ENCODE measurements around the gene MADD.

MADD gene

GRCh38 chr11:47259232-47259977 is 10.5 kb upstream of the MADD start:
- Mint-ChIP-seq H3K4me1 (peaks cover 11% of the 10 kb centered on the region), H3K36me3 (ENCODE audit: low read depth) (no peaks in the 10 kb centered on the region), H3K9me3 (no peaks in the 10 kb centered on the region), H3K27me3 (no peaks in the 10 kb centered on the region), H3K4me3 (no peak overlapping the region), H3K27ac (peak overlapping the region; percentile 25)
- peak; percentile 88 for ATAC-seq
- peak; percentile 54 for DNase-seq

GRCh38 chr11:47260366-47260765 is 9.6 kb upstream of the MADD start:
- Mint-ChIP-seq H3K4me3 (no peak overlapping the region), H3K27ac (peak overlapping the region; percentile 27), H3K9me3 (no peaks in the 10 kb centered on the region), H3K36me3 (ENCODE audit: low read depth) (no peaks in the 10 kb centered on the region), H3K27me3 (no peaks in the 10 kb centered on the region), H3K4me1 (peaks cover 17% of the 10 kb centered on the region)
- no peak for DNase-seq
- no peak for ATAC-seq

GRCh38 chr11:47261291-47261800 is 8.6 kb upstream of the MADD start:
- Mint-ChIP-seq H3K27ac (no peak overlapping the region), H3K9me3 (no peaks in the 10 kb centered on the region), H3K4me3 (no peak overlapping the region), H3K36me3 (ENCODE audit: low read depth) (no peaks in the 10 kb centered on the region), H3K4me1 (peaks cover 27% of the 10 kb centered on the region), H3K27me3 (no peaks in the 10 kb centered on the region)
- no peak for DNase-seq
- ATAC-seq: no peak

GRCh38 chr11:47264119-47264518 is 5.8 kb upstream of the MADD start:
- ATAC-seq: no peak
- Mint-ChIP-seq H3K36me3 (ENCODE audit: low read depth) (no peaks in the 10 kb centered on the region), H3K4me3 (no peak overlapping the region), H3K27me3 (no peaks in the 10 kb centered on the region), H3K4me1 (peaks cover 40% of the 10 kb centered on the region), H3K9me3 (no peaks in the 10 kb centered on the region), H3K27ac (peak overlapping the region; percentile 84)
- no peak for DNase-seq

- H3K36me3 Mint-ChIP-seq (ENCODE audit: low read depth): no peaks in the 10 kb centered on the region
- no peak overlapping the region for H3K4me3 Mint-ChIP-seq
- DNase-seq (no peak), ATAC-seq (no peak)
- peak overlapping the region; percentile 84 for H3K27ac Mint-ChIP-seq
- no peaks in the 10 kb centered on the region for H3K27me3 Mint-ChIP-seq
- no peaks in the 10 kb centered on the region for H3K9me3 Mint-ChIP-seq
- H3K4me1 Mint-ChIP-seq: peaks cover 39% of the 10 kb centered on the region
These were observed 5.4 kb upstream of the MADD start for GRCh38 chr11:47264521-47264920.

GRCh38 chr11:47267876-47268275 is 2.1 kb upstream of the MADD start:
- H3K27me3 Mint-ChIP-seq: no peaks in the 10 kb centered on the region
- H3K27ac Mint-ChIP-seq: peak overlapping the region; percentile 97
- ATAC-seq (no peak), DNase-seq (no peak)
- no peaks in the 10 kb centered on the region for H3K9me3 Mint-ChIP-seq
- peaks cover 2% of the 10 kb centered on the region for H3K36me3 Mint-ChIP-seq (ENCODE audit: low read depth)
- peak overlapping the region; percentile 86 for H3K4me3 Mint-ChIP-seq
- H3K4me1 Mint-ChIP-seq: peaks cover 61% of the 10 kb centered on the region

GRCh38 chr11:47268448-47269001 is 1.4 kb upstream of the MADD start:
- H3K27ac Mint-ChIP-seq: peak overlapping the region; percentile 97
- H3K4me1 Mint-ChIP-seq: peaks cover 64% of the 10 kb centered on the region
- DNase-seq (no peak), ATAC-seq (no peak)
- H3K36me3 Mint-ChIP-seq (ENCODE audit: low read depth): peaks cover 3% of the 10 kb centered on the region
- H3K4me3 Mint-ChIP-seq: peak overlapping the region; percentile 86
- no peaks in the 10 kb centered on the region for H3K27me3 Mint-ChIP-seq
- no peaks in the 10 kb centered on the region for H3K9me3 Mint-ChIP-seq

GRCh38 chr11:47269002-47269828 is 718 bp upstream of the MADD start:
- H3K4me3 Mint-ChIP-seq: peak overlapping the region; percentile 86
- no peaks in the 10 kb centered on the region for H3K27me3 Mint-ChIP-seq
- peaks cover 9% of the 10 kb centered on the region for H3K36me3 Mint-ChIP-seq (ENCODE audit: low read depth)
- peak; percentile 85 for DNase-seq
- peaks cover 67% of the 10 kb centered on the region for H3K4me1 Mint-ChIP-seq
- peak overlapping the region; percentile 97 for H3K27ac Mint-ChIP-seq
- no peaks in the 10 kb centered on the region for H3K9me3 Mint-ChIP-seq
- peak; percentile 55 for ATAC-seq

GRCh38 chr11:47270331-47271271 is 668 bp downstream of the MADD start:
- no peaks in the 10 kb centered on the region for H3K27me3 Mint-ChIP-seq
- H3K27ac Mint-ChIP-seq: peak overlapping the region; percentile 86
- no peaks in the 10 kb centered on the region for H3K9me3 Mint-ChIP-seq
- H3K4me1 Mint-ChIP-seq: peaks cover 60% of the 10 kb centered on the region
- DNase-seq (no peak), ATAC-seq (no peak)
- peak overlapping the region; percentile 86 for H3K4me3 Mint-ChIP-seq
- H3K36me3 Mint-ChIP-seq (ENCODE audit: low read depth): peaks cover 14% of the 10 kb centered on the region

GRCh38 chr11:47271328-47271727 is 1.4 kb downstream of the MADD start:
- Mint-ChIP-seq H3K27me3 (no peaks in the 10 kb centered on the region), H3K4me3 (peak overlapping the region; percentile 86), H3K4me1 (peaks cover 52% of the 10 kb centered on the region), H3K9me3 (no peaks in the 10 kb centered on the region), H3K36me3 (ENCODE audit: low read depth) (peaks cover 18% of the 10 kb centered on the region), H3K27ac (peak overlapping the region; percentile 86)
- no peak for ATAC-seq
- DNase-seq: no peak

- Mint-ChIP-seq H3K9me3 (no peaks in the 10 kb centered on the region), H3K4me3 (peak overlapping the region; percentile 86), H3K4me1 (peaks cover 48% of the 10 kb centered on the region), H3K27me3 (no peaks in the 10 kb centered on the region), H3K36me3 (ENCODE audit: low read depth) (peaks cover 26% of the 10 kb centered on the region), H3K27ac (peak overlapping the region; percentile 86)
- DNase-seq (no peak), ATAC-seq (no peak)
These were observed 2.2 kb downstream of the MADD start for GRCh38 chr11:47271961-47272661.

- Mint-ChIP-seq H3K4me1 (peaks cover 47% of the 10 kb centered on the region), H3K27ac (no peak overlapping the region), H3K9me3 (no peaks in the 10 kb centered on the region), H3K4me3 (no peak overlapping the region), H3K27me3 (no peaks in the 10 kb centered on the region), H3K36me3 (ENCODE audit: low read depth) (peaks cover 28% of the 10 kb centered on the region)
- DNase-seq (no peak), ATAC-seq (no peak)
These were observed 2.8 kb downstream of the MADD start for GRCh38 chr11:47272706-47273105.

GRCh38 chr11:47274495-47275235 is 4.7 kb downstream of the MADD start:
- Mint-ChIP-seq H3K9me3 (no peaks in the 10 kb centered on the region), H3K36me3 (ENCODE audit: low read depth) (peaks cover 39% of the 10 kb centered on the region), H3K27ac (no peak overlapping the region), H3K4me1 (peaks cover 31% of the 10 kb centered on the region), H3K27me3 (no peaks in the 10 kb centered on the region), H3K4me3 (no peak overlapping the region)
- DNase-seq (no peak), ATAC-seq (no peak)
